PFSK-1 (cell line): ENCODE measurements around the gene ATP6V1A.

ENCODE experiments used
- FOXP2 ChIP-seq: optimal IDR thresholded peaks from 2 replicates; pipeline ENCODE3; 2011; ENCODE audit warnings: borderline replicate concordance, control low read depth, inconsistent platforms; ENCODE audit not compliant: insufficient read depth; ENCODE audit errors: extremely low read length, extremely low read depth
- POLR2AphosphoS5 ChIP-seq: IDR thresholded peaks from 2 replicates; pipeline ENCODE4 v1.6.1; 2012; ENCODE audit warnings: low read depth, mild to moderate bottlenecking, control low read depth, low read length, moderate library complexity
- REST ChIP-seq, 2 experiments: IDR thresholded peaks; 2 replicates each; pipeline versions ENCODE4 v1.6.1 to v1.8.0; 2011 to 2012; ENCODE audit warnings: low read depth in 2 of 2, low read length in 2 of 2, control low read depth in 1 of 2, inconsistent platforms in 1 of 2, mild to moderate bottlenecking in 1 of 2, moderate library complexity in 1 of 2; ENCODE audit not compliant: insufficient read depth in 1 of 2
- SIN3A ChIP-seq: IDR thresholded peaks from 2 replicates; pipeline ENCODE4 v1.6.1; 2012; ENCODE audit warnings: mild to moderate bottlenecking, low read length, moderate library complexity, borderline replicate concordance; ENCODE audit not compliant: insufficient read depth
- TAF1 ChIP-seq: IDR thresholded peaks from 2 replicates; pipeline ENCODE4 v1.6.1; 2012; ENCODE audit warnings: low read length, control low read depth, borderline replicate concordance; ENCODE audit not compliant: insufficient read depth

ATP6V1A gene

GRCh38 chr3:113794526-113794925, 47.7 kb downstream of the ATP6V1A start:
- no peak for TF ChIP-seq FOXP2
- no peak for TF ChIP-seq TAF1
- no peak for TF ChIP-seq REST (IDR thresholded peaks at IDR 0.05; ENCODE audit: insufficient read depth in 1 of 2, low read depth in 2 of 2, low read length in 2 of 2)
- TF ChIP-seq SIN3A = no peak
- no peak for TF ChIP-seq POLR2AphosphoS5

GRCh38 chr3:113795693-113796092, 48.9 kb downstream of the ATP6V1A start:
- no peak for TF ChIP-seq POLR2AphosphoS5
- no peak for TF ChIP-seq TAF1
- no peak for TF ChIP-seq SIN3A
- TF ChIP-seq REST (IDR thresholded peaks at IDR 0.05; ENCODE audit: insufficient read depth in 1 of 2, low read depth in 2 of 2, low read length in 2 of 2) = no peak
- no peak for TF ChIP-seq FOXP2

GRCh38 chr3:113802795-113803455, 56.1 kb downstream of the ATP6V1A start:
- TF ChIP-seq REST (IDR thresholded peaks at IDR 0.05; ENCODE audit: insufficient read depth in 1 of 2, low read depth in 2 of 2, low read length in 2 of 2) (no peak), FOXP2 (no peak), TAF1 (no peak), SIN3A (no peak)

GRCh38 chr3:113804661-113805060, 57.8 kb downstream of the ATP6V1A start:
- no peak for TF ChIP-seq REST (IDR thresholded peaks at IDR 0.05; ENCODE audit: insufficient read depth in 1 of 2, low read depth in 2 of 2, low read length in 2 of 2)
- no peak for TF ChIP-seq POLR2AphosphoS5
- no peak for TF ChIP-seq FOXP2
- TF ChIP-seq TAF1 = no peak
- TF ChIP-seq SIN3A = no peak

GRCh38 chr3:113805249-113805648, 58.4 kb downstream of the ATP6V1A start:
- TF ChIP-seq POLR2AphosphoS5 (no peak), SIN3A (no peak), FOXP2 (no peak), REST (IDR thresholded peaks at IDR 0.05; ENCODE audit: insufficient read depth in 1 of 2, low read depth in 2 of 2, low read length in 2 of 2) (no peak), TAF1 (no peak)
